Frontal cortex (tissue), 4 donors: ENCODE results near the gene USP40. TPM values are rescaled to one million over a fixed set of nuclear protein-coding genes. Genes with fewer than 3 reads are reported as not detected.

ENCODE experiments used
- DNase-seq, 2 donors: peaks; one replicate each; pipeline ENCODE4 v3.0.0; 2012; ENCODE audit warnings: low spot score in 2 of 2
- FAIRE-seq: peaks from 2 replicates; lab custom pipeline; 2012; peaks lifted over from hg19 to GRCh38; lab: Jason Lieb, UNC
- total RNA-seq: library from RNA; depleted of rRNA; stranded (reverse); fragments of >200 nt; gene quantifications from one replicate; pipeline ENCODE4 v1.2.3, GENCODE V29; 2014
- donor health status: control.
- donor health status: control.
- donor health status: control.

USP40 gene
- total RNA-seq, 1 donor from 2014 or later = 5.3 TPM

GRCh38 chr2:233449081-233449901 lies 117.3 kb downstream of the USP40 start:
- DNase-seq (peak; percentile 55 to 74), FAIRE-seq (no peak)

GRCh38 chr2:233448575-233448974 lies 118.0 kb downstream of the USP40 start:
- FAIRE-seq (no peak), DNase-seq (no peak)

DNA sequence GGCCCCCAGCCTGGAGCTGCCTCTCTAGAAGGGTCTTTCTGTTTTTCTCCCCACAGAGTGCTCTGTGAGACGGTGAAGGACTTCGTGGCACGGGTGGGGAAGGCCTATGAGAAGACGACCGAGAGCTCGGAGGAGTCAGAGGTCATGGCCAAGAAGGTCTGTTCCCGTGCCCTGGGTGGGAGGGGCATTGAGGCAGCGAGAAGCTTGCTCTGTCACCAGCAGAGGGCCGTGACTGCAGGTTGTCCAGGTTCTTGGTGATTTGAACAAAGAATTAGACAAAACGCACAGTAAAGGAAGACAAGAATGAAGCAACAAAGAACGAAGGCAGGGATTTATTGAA lies 118.4 kb downstream of the USP40 start:
- FAIRE-seq = no peak

GRCh38 chr2:233447506-233448219 lies 118.9 kb downstream of the USP40 start:
- DNase-seq = no peak

More for the DNA sequence above, 118.4 kb downstream of the USP40 start:
- DNase-seq = no peak

DNA sequence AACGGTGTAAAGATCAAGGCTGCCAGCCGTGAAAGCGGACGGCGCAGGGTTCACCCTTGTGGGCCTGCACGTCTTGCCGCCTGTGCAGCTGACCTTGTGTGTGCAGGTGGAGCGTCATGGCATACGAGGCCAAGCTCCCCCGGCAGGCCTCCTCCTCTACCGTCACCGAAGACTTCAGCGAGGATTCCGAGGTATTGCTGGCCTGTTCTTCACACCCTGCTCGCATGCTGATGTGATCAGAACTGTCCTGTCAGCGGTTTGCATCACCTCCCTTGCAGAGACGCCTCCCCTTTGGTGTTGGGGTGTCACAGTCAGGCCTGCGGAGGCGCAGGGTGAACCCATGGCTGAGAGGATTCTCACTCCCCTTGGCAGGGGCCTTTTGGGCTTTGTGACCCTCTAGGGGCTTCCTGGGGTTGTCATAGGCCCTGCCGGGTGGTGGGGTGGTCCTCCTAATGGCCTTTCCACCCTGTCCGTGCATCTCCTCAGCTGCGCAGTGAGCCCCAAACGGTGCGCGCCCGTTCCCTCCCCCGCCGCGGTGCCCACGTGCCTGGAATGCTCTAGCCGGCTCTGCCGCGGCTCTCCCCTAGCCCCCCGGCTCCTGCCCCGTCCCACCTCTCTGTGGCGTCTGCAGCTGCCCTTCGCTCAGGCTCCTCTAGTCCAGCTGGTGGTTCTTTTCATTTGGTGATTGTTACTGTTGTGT lies 119.8 kb downstream of the USP40 start:
- no peak for FAIRE-seq

More at GRCh38 chr2:233447506-233448219, 118.9 kb downstream of the USP40 start:
- no peak for FAIRE-seq

DNA sequence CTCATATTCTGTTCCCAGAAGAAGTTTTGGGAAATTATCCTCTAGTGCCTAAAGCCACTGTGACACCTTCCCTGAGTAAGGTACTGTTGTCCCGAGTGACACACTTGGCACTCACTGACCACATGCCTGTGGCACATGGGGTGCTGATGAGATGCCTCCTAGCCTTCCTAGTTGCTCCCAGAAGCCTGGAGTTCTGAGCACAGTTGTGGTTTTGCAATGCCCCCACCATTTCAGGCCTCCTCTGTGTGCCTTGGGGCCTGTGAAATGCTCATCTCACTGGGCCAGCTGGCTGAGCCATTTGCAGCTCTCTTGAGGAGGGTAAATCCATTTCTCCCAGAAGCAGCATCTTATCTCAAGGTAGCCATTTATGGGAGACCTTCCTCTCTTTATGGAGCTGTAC lies 120.5 kb downstream of the USP40 start:
- DNase-seq = no peak
- no peak for FAIRE-seq

More for the DNA sequence above, 119.8 kb downstream of the USP40 start:
- no peak for DNase-seq

- FAIRE-seq (no peak), DNase-seq (no peak)
These were observed 121.3 kb downstream of the USP40 start for GRCh38 chr2:233445152-233445830.

- DNase-seq = no peak
- FAIRE-seq = no peak
These were observed 122.1 kb downstream of the USP40 start for GRCh38 chr2:233444501-233444900.

DNA sequence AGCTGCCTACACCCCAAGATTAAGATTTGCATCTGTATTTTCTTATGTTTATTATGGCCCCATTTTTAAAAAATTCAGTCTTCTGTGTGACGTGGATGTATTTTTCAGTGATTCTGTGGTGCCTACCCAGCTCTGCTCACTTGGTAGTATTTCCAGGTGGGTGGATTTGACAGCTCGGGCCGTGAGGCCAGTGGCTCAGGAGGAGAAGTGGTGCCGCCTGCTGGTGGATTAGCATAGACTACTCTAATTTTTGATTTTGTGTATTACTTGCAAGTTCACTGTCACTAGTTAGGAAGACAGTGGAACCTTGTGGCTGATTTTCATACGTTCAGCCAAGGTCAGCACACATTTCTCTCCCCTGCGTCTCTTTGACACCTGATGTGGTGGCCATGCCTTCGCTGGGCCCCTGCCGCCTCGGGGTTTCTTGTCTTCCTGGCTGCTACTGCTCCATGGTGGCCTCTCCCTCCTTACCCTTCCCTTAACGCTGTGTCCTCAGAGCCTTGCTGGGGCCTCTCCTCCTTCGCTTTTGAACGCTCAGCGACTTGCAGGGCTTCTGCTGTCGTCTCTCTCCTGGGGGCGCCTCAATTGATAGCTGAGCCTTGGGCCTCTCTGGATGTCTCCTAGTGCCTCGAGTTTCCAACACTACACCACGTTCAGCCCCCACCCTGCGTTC lies 122.9 kb downstream of the USP40 start:
- DNase-seq (peak; percentile 80 to 88), FAIRE-seq (no peak)

GRCh38 chr2:233442028-233442310 lies 124.6 kb downstream of the USP40 start:
- no peak for DNase-seq
- no peak for FAIRE-seq

DNA sequence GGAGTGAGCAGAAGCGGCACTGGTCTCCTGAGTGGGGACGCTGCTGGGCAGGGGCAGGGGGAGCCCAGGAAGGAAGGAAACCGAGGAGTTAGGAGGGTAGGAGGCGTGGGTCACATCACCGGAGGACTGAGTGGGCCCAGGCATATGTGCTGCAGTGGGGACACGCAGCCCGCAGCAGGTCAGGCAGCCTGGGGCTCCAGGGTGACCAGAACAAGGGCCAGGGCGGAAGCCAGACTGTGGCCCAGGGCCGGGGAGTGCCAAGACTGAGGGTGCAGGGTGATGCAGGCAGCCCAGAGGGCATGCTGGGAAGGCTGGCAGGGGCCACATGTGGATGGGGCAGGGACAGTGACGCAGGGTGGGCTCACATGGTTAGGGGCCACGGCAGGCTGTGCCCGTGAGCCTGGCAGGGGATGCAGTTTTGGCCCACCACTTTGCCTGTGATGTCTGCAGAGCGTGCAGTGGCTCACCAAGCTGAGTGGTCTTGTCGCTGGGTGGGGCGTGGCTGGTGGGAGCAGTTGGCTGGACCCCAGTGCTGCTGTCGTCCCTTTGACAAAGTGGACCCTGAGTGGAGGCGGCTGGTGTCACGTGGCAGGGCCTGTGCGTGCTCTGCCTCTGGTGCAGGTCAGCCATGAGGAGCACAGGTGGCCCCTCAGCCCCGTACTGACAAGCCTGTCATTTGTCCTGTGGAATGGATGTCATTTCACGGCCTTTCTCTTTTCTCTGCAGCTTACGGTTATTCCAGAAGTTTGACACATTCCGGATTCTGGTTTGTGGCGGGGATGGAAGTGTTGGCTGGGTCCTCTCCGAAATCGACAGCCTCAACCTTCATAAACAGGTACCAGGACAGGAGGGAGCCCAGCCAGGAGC lies 125.2 kb downstream of the USP40 start:
- no peak for DNase-seq
- FAIRE-seq = no peak

- DNase-seq = no peak
These were observed 125.9 kb downstream of the USP40 start for GRCh38 chr2:233440714-233441113.

GRCh38 chr2:233440314-233440713 lies 126.3 kb downstream of the USP40 start:
- DNase-seq = no peak
- no peak for FAIRE-seq

More at GRCh38 chr2:233440714-233441113, 125.9 kb downstream of the USP40 start:
- no peak for FAIRE-seq

- peak; percentile 52 to 65 for DNase-seq
- no peak for FAIRE-seq
These were observed 127.4 kb downstream of the USP40 start for GRCh38 chr2:233439191-233439590.

GRCh38 chr2:233438573-233439147 lies 127.9 kb downstream of the USP40 start:
- FAIRE-seq (no peak), DNase-seq (no peak)

GRCh38 chr2:233437439-233437955 lies 129.1 kb downstream of the USP40 start:
- no peak for DNase-seq
- FAIRE-seq = no peak

DNA sequence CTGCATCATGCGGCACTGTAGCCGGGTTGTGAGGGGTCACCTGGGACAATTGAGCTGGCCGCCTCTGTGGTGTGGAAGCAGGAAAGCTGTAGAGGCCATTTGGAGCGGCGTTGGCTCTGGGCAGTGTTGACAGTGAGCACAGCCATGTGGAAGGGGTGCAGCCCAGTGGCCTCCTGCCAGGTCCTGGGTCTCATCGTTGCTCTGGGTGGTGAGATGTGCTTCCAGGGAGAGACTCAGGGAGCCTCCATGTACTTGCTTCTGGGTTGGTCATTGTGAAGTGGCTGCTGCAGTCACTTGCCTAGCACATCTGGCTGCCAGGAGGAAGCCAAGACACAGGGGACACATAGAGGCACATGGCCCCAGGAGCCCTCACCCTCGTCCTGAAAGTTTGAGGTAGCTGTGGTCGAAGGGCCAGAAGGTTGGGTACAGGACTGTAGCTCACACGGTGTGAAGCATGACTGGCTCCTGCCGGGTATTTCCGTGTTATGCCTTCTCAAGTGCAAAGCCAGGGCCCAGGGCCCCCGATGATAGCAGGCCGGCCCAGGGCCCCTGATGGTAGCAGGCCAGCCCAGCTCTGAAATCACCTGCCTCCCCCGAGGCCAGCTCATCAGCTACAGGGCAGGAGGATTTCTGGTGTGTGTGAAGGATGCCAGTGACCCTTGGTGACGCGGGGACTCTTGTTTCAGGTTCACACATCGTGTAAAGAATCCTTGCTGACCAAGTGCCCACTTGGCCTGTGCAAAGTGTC lies 129.7 kb downstream of the USP40 start:
- no peak for DNase-seq
- no peak for FAIRE-seq

DNA sequence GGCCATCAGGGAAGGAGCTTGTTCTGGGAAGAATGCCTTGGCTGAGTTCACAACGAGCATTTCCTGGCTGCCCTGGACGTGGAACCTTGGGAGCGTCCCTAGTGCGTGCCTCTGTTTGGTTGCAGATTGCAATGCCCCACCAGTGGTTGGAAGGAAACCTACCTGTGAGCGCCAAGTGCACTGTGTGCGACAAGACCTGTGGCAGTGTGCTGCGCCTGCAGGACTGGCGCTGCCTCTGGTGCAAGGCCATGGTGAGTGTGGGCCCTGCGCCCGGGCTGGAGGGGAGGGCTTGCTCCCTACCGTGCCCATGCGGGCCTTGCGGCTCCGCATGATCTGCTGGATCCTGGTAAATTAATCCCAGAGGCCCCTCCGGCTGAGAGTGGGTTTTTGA lies 130.4 kb downstream of the USP40 start:
- no peak for FAIRE-seq

More for the DNA sequence above, 130.4 kb downstream of the USP40 start:
- DNase-seq = no peak
